Ectodermal cell (in vitro differentiated cells): Measurements from ENCODE around the gene SRRD.

Source experiments
- H3K27ac ChIP-seq: 2 replicates; pipeline ENCODE4 v1.7.0; 2013; ENCODE audit warnings: mild to moderate bottlenecking, low read depth, low read length; ENCODE audit not compliant: insufficient read depth, poor library complexity, severe bottlenecking
- H3K27me3 ChIP-seq: 2 replicates; pipeline ENCODE4 v1.7.0; 2013; ENCODE audit warnings: mild to moderate bottlenecking, low read length; ENCODE audit not compliant: insufficient read depth, control insufficient read depth, poor library complexity, severe bottlenecking
- H3K36me3 ChIP-seq: one replicate; pipeline ENCODE4 v1.7.0; 2013; ENCODE audit warnings: low read length; ENCODE audit not compliant: control insufficient read depth, insufficient read depth
- H3K4me1 ChIP-seq: one replicate; pipeline ENCODE4 v1.7.0; 2013; ENCODE audit warnings: low read length; ENCODE audit not compliant: control insufficient read depth, insufficient read depth
- H3K4me3 ChIP-seq: 2 replicates; pipeline ENCODE4 v1.7.0; 2013; ENCODE audit warnings: low read depth, low read length, control low read depth; ENCODE audit not compliant: insufficient read depth
- H3K9me3 ChIP-seq: 2 replicates; pipeline ENCODE4 v1.7.0; 2013; ENCODE audit warnings: mild to moderate bottlenecking, low read length, moderate library complexity; ENCODE audit not compliant: control insufficient read depth
- WGBS, 2 experiments: methylation state at CpG; one replicate each; pipeline ENCODE4 v1.1.7; 2013; ENCODE audit warnings: missing lambda C conversion rate in 2 of 2; 5-methylcytosine and 5-hydroxymethylcytosine counted together

SRRD gene

GRCh38 chr22:26534874-26535602, 51.4 kb downstream of the SRRD start:
- no peaks in the 10 kb centered on the region for H3K27me3 ChIP-seq
- H3K4me3 ChIP-seq = no peak overlapping the region
- H3K27ac ChIP-seq = no peak overlapping the region
- no peaks in the 10 kb centered on the region for H3K4me1 ChIP-seq
- 86% methylated on average over 12 to 13 of the region's 13 CpGs for WGBS, 2 experiments
- H3K36me3 ChIP-seq = no peaks in the 10 kb centered on the region
- no peaks in the 10 kb centered on the region for H3K9me3 ChIP-seq

GRCh38 chr22:26535603-26535908, 51.9 kb downstream of the SRRD start:
- H3K4me1 ChIP-seq = no peaks in the 10 kb centered on the region
- WGBS, 2 experiments = 88 to 90% methylated on average over 3 of the region's 3 CpGs
- no peak overlapping the region for H3K27ac ChIP-seq
- no peaks in the 10 kb centered on the region for H3K27me3 ChIP-seq
- H3K36me3 ChIP-seq = peaks cover under 1% of the 10 kb centered on the region
- no peaks in the 10 kb centered on the region for H3K9me3 ChIP-seq
- H3K4me3 ChIP-seq = no peak overlapping the region

GRCh38 chr22:26536056-26536761, 52.5 kb downstream of the SRRD start:
- Histone ChIP-seq H3K9me3 (no peaks in the 10 kb centered on the region), H3K27ac (no peak overlapping the region), H3K4me1 (no peaks in the 10 kb centered on the region), H3K36me3 (peaks cover 5% of the 10 kb centered on the region), H3K4me3 (no peak overlapping the region), H3K27me3 (no peaks in the 10 kb centered on the region)
- WGBS, 2 experiments = 96% methylated on average over 12 of the region's 12 CpGs

- no peaks in the 10 kb centered on the region for H3K9me3 ChIP-seq
- no peaks in the 10 kb centered on the region for H3K27me3 ChIP-seq
- no peak overlapping the region for H3K4me3 ChIP-seq
- no peaks in the 10 kb centered on the region for H3K4me1 ChIP-seq
- no peak overlapping the region for H3K27ac ChIP-seq
- peaks cover 5% of the 10 kb centered on the region for H3K36me3 ChIP-seq
- WGBS, 2 experiments = 92% methylated on average over 3 of the region's 3 CpGs
Observed at GRCh38 chr22:26536762-26537134, 53.1 kb downstream of the SRRD start.

- peaks cover 5% of the 10 kb centered on the region for H3K36me3 ChIP-seq
- no peaks in the 10 kb centered on the region for H3K27me3 ChIP-seq
- H3K27ac ChIP-seq = no peak overlapping the region
- no peaks in the 10 kb centered on the region for H3K9me3 ChIP-seq
- H3K4me3 ChIP-seq = no peak overlapping the region
- H3K4me1 ChIP-seq = no peaks in the 10 kb centered on the region
- 93 to 95% methylated on average over 2 of the region's 2 CpGs for WGBS, 2 experiments
Observed at GRCh38 chr22:26540119-26540518, 56.4 kb downstream of the SRRD start.

- Histone ChIP-seq H3K4me1 (no peaks in the 10 kb centered on the region), H3K27ac (no peak overlapping the region), H3K36me3 (peaks cover 5% of the 10 kb centered on the region), H3K4me3 (no peak overlapping the region), H3K9me3 (no peaks in the 10 kb centered on the region), H3K27me3 (no peaks in the 10 kb centered on the region)
- WGBS, 2 experiments = 93 to 94% methylated on average over 47 of the region's 47 CpGs
Observed at GRCh38 chr22:26541167-26541819, 57.6 kb downstream of the SRRD start.

- 92 to 93% methylated on average over 3 of the region's 3 CpGs for WGBS, 2 experiments
- peaks cover 5% of the 10 kb centered on the region for H3K36me3 ChIP-seq
Observed at GRCh38 chr22:26542831-26543230, 59.2 kb downstream of the SRRD start.

More at GRCh38 chr22:26542831-26543230, 59.2 kb downstream of the SRRD start:
- Histone ChIP-seq H3K4me3 (no peak overlapping the region), H3K9me3 (no peaks in the 10 kb centered on the region), H3K27ac (no peak overlapping the region), H3K4me1 (no peaks in the 10 kb centered on the region), H3K27me3 (no peaks in the 10 kb centered on the region)
